ENCODE data around the gene CCL7.

CCL7 gene

DNA sequence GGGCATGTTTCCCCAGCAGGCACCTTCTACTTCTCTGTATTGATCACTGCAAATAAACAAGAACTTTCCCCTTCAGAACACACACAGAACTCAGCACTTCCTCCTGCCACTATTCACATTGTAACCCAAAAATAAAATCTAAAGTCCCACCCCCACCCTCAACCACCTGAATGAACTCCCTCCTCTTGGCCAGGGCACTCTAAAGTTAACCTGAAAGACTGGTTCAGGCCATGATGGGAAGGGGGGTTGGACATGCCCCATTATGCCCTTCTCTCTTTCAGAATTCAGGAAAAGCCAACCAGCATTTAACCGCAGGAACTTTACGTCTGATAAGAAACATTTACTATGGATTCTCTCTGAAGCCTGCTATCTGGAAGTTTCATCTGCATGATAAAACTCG lies 42.3 kb upstream of the CCL7 start:
- H3K4me1 ChIP-seq (ENCODE audit: insufficient read depth, insufficient read length): no peaks in the 10 kb centered on the region
- H3K36me3 ChIP-seq (ENCODE audit: insufficient read depth, insufficient read length, low read length): no peaks in the 10 kb centered on the region
- peaks cover 5% of the 10 kb centered on the region; the same call in 1 of the 2 replicates for H3K9me3 ChIP-seq (ENCODE audit: insufficient read depth, low read length)
- H3K27me3 ChIP-seq (ENCODE audit: insufficient read depth, insufficient read length): no peaks in the 10 kb centered on the region
- H3K4me3 ChIP-seq (ENCODE audit: insufficient read length, low read depth): no peak overlapping the region
- DNase-seq (ENCODE audit: low read depth, low spot score): no peak
- no peak overlapping the region for H3K9ac ChIP-seq (ENCODE audit: insufficient read length, low read depth)
- TF ChIP-seq ZNF274 (IDR thresholded peaks at IDR 0.05; ENCODE audit: low read depth, low read length) (no peak), YY1 (IDR thresholded peaks at IDR 0.05; ENCODE audit: insufficient read depth, insufficient read length) (no peak), SUZ12 (IDR thresholded peaks at IDR 0.05; ENCODE audit: extremely low read depth, insufficient read depth, insufficient read length) (no peak)

DNA sequence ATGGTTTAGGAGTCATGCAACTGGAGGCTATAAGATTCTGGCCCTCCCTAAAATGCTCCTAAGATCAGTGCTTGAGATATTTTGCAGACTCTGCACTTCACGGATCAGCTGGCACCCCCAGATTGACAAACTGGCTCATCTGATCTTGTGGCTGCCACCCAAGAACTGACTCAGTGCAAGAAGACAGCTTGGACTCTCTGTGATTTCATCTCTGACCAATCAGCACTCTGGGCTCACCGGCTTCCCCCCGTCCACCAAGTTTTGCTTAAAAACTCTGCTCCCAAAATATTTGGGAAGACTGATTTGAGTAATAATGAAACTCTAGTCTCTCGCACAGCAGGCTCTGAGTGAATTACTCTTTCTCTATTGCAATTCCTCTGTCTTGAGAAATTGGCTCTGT lies 41.2 kb upstream of the CCL7 start:
- DNase-seq (ENCODE audit: low read depth, low spot score): no peak
- Histone ChIP-seq H3K4me1 (ENCODE audit: insufficient read depth, insufficient read length) (no peaks in the 10 kb centered on the region), H3K27me3 (ENCODE audit: insufficient read depth, insufficient read length) (no peaks in the 10 kb centered on the region), H3K9me3 (ENCODE audit: insufficient read depth, low read length) (peaks cover 5% of the 10 kb centered on the region; the same call in 1 of the 2 replicates), H3K9ac (ENCODE audit: insufficient read length, low read depth) (no peak overlapping the region), H3K4me3 (ENCODE audit: insufficient read length, low read depth) (no peak overlapping the region), H3K36me3 (ENCODE audit: insufficient read depth, insufficient read length, low read length) (no peaks in the 10 kb centered on the region)
- TF ChIP-seq SUZ12 (IDR thresholded peaks at IDR 0.05; ENCODE audit: extremely low read depth, insufficient read depth, insufficient read length) (no peak), YY1 (IDR thresholded peaks at IDR 0.05; ENCODE audit: insufficient read depth, insufficient read length) (no peak), ZNF274 (IDR thresholded peaks at IDR 0.05; ENCODE audit: low read depth, low read length) (no peak)

DNA sequence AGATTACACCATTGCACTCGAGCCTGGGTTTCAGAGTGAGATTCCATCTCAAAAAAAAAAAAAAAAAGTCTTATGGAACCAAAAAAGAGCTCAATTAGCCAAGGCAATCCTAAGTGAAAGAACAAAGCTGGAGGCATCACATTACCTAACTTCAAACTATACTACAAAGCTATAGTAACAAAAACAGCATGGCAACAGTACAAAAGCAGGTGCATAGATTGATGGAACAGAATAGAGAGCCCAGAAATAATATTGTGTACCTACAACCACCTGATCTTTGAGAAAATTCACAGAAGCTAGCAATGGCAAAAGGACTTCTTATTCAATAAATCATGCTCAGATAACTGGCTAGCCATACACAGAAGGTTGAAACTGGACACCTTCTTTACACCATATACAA lies 39.7 kb upstream of the CCL7 start:
- TF ChIP-seq ZNF274 (IDR thresholded peaks at IDR 0.05; ENCODE audit: low read depth, low read length) (no peak), SUZ12 (IDR thresholded peaks at IDR 0.05; ENCODE audit: extremely low read depth, insufficient read depth, insufficient read length) (no peak), YY1 (IDR thresholded peaks at IDR 0.05; ENCODE audit: insufficient read depth, insufficient read length) (no peak)

DNA sequence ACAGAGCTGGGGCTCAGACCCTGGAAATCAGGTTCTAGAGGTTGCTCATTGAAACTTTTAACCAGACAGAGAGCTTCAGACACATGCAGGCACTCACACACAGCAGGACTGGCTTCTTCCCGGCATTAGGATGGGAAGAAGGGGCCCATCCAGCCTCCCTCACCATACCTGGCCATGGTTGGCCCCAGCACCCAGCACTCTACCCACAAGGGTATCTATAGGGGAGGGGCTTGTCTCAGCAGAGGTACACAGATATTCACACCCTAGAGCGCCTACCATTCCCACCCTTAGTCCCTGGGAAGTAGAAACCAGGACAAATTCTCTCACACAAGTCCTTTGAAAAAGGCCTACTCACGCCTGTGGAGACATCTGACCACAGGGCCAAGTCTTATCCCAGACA lies 35.4 kb upstream of the CCL7 start:
- no peaks in the 10 kb centered on the region for H3K27me3 ChIP-seq (ENCODE audit: insufficient read depth, insufficient read length)
- H3K9ac ChIP-seq (ENCODE audit: insufficient read length, low read depth): no peak overlapping the region
- H3K4me1 ChIP-seq (ENCODE audit: insufficient read depth, insufficient read length): peaks cover 4% of the 10 kb centered on the region
- DNase-seq (ENCODE audit: low read depth, low spot score): no peak
- no peaks in the 10 kb centered on the region for H3K36me3 ChIP-seq (ENCODE audit: insufficient read depth, insufficient read length, low read length)
- H3K9me3 ChIP-seq (ENCODE audit: insufficient read depth, low read length): no peaks in the 10 kb centered on the region; the same call in 1 of the 2 replicates
- no peak overlapping the region for H3K4me3 ChIP-seq (ENCODE audit: insufficient read length, low read depth)
- TF ChIP-seq ZNF274 (IDR thresholded peaks at IDR 0.05; ENCODE audit: low read depth, low read length): no peak

More for the DNA sequence above, 39.7 kb upstream of the CCL7 start:
- H3K9me3 ChIP-seq (ENCODE audit: insufficient read depth, low read length): peaks cover 5% of the 10 kb centered on the region; the same call in 1 of the 2 replicates
- H3K9ac ChIP-seq (ENCODE audit: insufficient read length, low read depth): no peak overlapping the region
- H3K27me3 ChIP-seq (ENCODE audit: insufficient read depth, insufficient read length): no peaks in the 10 kb centered on the region
- H3K4me1 ChIP-seq (ENCODE audit: insufficient read depth, insufficient read length): peaks cover 4% of the 10 kb centered on the region
- no peak overlapping the region for H3K4me3 ChIP-seq (ENCODE audit: insufficient read length, low read depth)
- DNase-seq (ENCODE audit: low read depth, low spot score): no peak
- no peaks in the 10 kb centered on the region for H3K36me3 ChIP-seq (ENCODE audit: insufficient read depth, insufficient read length, low read length)

DNA sequence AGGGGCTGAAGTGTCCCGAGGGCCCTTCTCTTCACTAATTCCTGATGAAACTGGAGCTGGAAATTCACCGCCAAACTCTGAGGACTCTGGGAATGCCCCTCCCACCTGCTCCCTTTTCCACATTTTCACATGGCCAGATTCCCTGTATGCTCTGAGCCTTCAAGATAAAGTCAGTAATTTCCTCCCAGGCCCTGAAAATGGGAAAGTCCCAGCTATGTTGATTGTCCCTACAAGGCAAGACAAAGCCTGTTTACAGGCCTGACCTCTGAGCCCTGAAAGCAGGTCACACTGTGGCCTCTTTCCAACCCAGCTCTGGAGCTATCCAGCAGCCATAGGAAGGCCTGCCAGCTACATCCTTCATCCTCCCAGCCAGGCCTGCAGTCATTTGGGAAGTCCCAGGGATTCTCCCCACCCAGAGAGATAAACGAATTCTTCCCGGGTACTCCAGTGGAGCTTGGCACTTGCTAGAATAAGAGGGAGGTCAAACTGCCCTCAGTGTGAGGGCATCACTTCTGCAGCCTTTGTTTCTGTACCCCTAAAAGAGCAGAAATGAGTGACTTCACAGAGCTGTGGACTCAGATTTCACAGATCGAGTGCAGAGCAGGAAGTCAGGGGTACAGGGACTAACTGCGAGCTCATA lies 34.5 kb upstream of the CCL7 start:
- Histone ChIP-seq H3K9ac (ENCODE audit: insufficient read length, low read depth) (no peak overlapping the region), H3K4me3 (ENCODE audit: insufficient read length, low read depth) (no peak overlapping the region), H3K36me3 (ENCODE audit: insufficient read depth, insufficient read length, low read length) (no peaks in the 10 kb centered on the region), H3K9me3 (ENCODE audit: insufficient read depth, low read length) (no peaks in the 10 kb centered on the region), H3K4me1 (ENCODE audit: insufficient read depth, insufficient read length) (peaks cover 6% of the 10 kb centered on the region), H3K27me3 (ENCODE audit: insufficient read depth, insufficient read length) (no peaks in the 10 kb centered on the region)
- DNase-seq (ENCODE audit: low read depth, low spot score): no peak
- TF ChIP-seq SUZ12 (IDR thresholded peaks at IDR 0.05; ENCODE audit: extremely low read depth, insufficient read depth, insufficient read length): no peak
- TF ChIP-seq YY1 (IDR thresholded peaks at IDR 0.05; ENCODE audit: insufficient read depth, insufficient read length): no peak
- TF ChIP-seq ZNF274 (IDR thresholded peaks at IDR 0.05; ENCODE audit: low read depth, low read length): no peak

DNA sequence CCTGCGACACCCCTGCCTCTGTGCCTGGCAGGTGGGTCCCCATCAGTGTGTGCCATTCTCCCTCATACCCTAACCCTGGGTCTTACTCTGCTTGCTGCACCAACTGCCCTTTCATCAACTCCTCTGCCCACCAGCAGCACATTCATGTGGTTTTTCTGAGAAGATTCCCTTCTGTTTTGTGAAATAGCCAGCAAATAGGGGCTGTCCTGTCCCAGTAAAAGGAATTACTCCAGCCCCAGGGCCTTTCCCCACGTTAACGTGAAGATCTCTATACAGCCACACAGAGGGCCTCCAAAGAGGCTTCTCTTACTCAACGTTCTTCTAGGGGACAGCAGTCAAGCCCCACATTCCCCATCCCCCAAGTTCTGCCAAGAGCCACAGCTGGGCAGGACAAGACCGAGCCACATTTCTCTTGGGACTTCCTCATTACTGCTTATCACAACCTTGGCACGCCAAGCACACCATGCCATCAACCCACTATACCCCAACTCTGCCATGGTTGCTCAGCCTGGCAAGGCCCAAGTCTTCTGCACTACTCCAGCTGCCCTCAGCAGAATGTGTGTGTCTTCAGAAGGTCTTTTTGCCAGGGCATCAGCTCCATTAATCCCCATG lies 33.6 kb upstream of the CCL7 start:
- Histone ChIP-seq H3K4me3 (ENCODE audit: insufficient read length, low read depth) (no peak overlapping the region), H3K27me3 (ENCODE audit: insufficient read depth, insufficient read length) (no peaks in the 10 kb centered on the region), H3K9ac (ENCODE audit: insufficient read length, low read depth) (no peak overlapping the region), H3K9me3 (ENCODE audit: insufficient read depth, low read length) (no peaks in the 10 kb centered on the region), H3K4me1 (ENCODE audit: insufficient read depth, insufficient read length) (peaks cover 6% of the 10 kb centered on the region), H3K36me3 (ENCODE audit: insufficient read depth, insufficient read length, low read length) (no peaks in the 10 kb centered on the region)
- no peak for DNase-seq (ENCODE audit: low read depth, low spot score)
- TF ChIP-seq YY1 (IDR thresholded peaks at IDR 0.05; ENCODE audit: insufficient read depth, insufficient read length) (no peak), SUZ12 (IDR thresholded peaks at IDR 0.05; ENCODE audit: extremely low read depth, insufficient read depth, insufficient read length) (no peak), ZNF274 (IDR thresholded peaks at IDR 0.05; ENCODE audit: low read depth, low read length) (no peak)

DNA sequence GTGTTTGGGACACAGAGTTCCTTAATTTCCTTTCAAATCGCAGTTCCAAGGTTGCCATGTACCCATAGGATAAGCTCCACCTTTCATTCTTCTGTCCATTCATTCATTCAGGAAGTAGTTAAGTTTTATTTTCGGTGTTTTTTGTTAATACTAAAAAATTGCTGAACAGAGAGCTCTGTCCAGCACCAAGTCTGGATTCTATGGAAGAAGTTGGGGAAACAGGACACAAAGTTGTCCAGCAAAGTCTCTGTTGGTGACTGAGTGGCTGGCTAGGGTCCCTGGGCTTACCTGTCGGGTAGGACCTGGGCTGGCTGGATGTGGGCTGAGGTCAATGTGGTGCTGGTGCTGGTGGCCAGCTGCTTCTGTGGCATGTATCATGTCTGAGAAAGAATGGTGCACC lies 32.6 kb upstream of the CCL7 start:
- no peaks in the 10 kb centered on the region for H3K36me3 ChIP-seq (ENCODE audit: insufficient read depth, insufficient read length, low read length)
- TF ChIP-seq YY1 (IDR thresholded peaks at IDR 0.05; ENCODE audit: insufficient read depth, insufficient read length): no peak
- no peaks in the 10 kb centered on the region for H3K9me3 ChIP-seq (ENCODE audit: insufficient read depth, low read length)
- no peak for DNase-seq (ENCODE audit: low read depth, low spot score)
- H3K4me3 ChIP-seq (ENCODE audit: insufficient read length, low read depth): no peak overlapping the region
- H3K27me3 ChIP-seq (ENCODE audit: insufficient read depth, insufficient read length): no peaks in the 10 kb centered on the region
- no peak overlapping the region for H3K9ac ChIP-seq (ENCODE audit: insufficient read length, low read depth)
- peaks cover 6% of the 10 kb centered on the region for H3K4me1 ChIP-seq (ENCODE audit: insufficient read depth, insufficient read length)

Measured in NT2/D1 (cell line).